GM12865 (cell line): ENCODE data around the gene SENP8.

Experiments
- DNase-seq: peaks from one replicate; pipeline ENCODE4 v3.0.0; 2010; ENCODE audit warnings: low read depth
- H3K4me3 ChIP-seq: 2 replicates; pipeline ENCODE4 v1.5.1; 2011; ENCODE audit warnings: mild to moderate bottlenecking, low read depth, low read length, control low read depth
- CTCF ChIP-seq: IDR thresholded peaks from 2 replicates; pipeline ENCODE4 v1.5.1; 2011; ENCODE audit warnings: low read length, control low read depth, low read depth, inconsistent platforms; ENCODE audit not compliant: insufficient read depth; ENCODE audit errors: missing control alignments

Gene SENP8

GRCh38 chr15:72136170-72137051 lies 18.2 kb downstream of the SENP8 start:
- TF ChIP-seq CTCF, result no peak
- H3K4me3 ChIP-seq, result no peak overlapping the region
- DNase-seq, result no peak

- DNase-seq, result no peak
- TF ChIP-seq CTCF, result no peak
- no peak overlapping the region for H3K4me3 ChIP-seq
These were observed 21.5 kb downstream of the SENP8 start for GRCh38 chr15:72139667-72140066.

- DNase-seq, result no peak
- no peak for TF ChIP-seq CTCF
- no peak overlapping the region for H3K4me3 ChIP-seq
These were observed 21.9 kb downstream of the SENP8 start for GRCh38 chr15:72140088-72140487.

GRCh38 chr15:72141171-72142084 lies 23.2 kb downstream of the SENP8 start:
- TF ChIP-seq CTCF, result no peak
- H3K4me3 ChIP-seq, result peak overlapping the region; percentile 19
- peak; percentile 92 for DNase-seq

GRCh38 chr15:72146221-72146620 lies 28.0 kb downstream of the SENP8 start:
- no peak overlapping the region for H3K4me3 ChIP-seq
- no peak for TF ChIP-seq CTCF

GRCh38 chr15:72146934-72147333 lies 28.7 kb downstream of the SENP8 start:
- no peak for DNase-seq
- H3K4me3 ChIP-seq, result no peak overlapping the region
- no peak for TF ChIP-seq CTCF

More at GRCh38 chr15:72146221-72146620, 28.0 kb downstream of the SENP8 start:
- DNase-seq, result no peak
